SKM-1 (cell line): Measurements from ENCODE around the gene TESK1.
A peak's percentile ranks its signal among the peaks of the same experiment; 100 is the strongest.
"Not testable (repeated sequence)": the region's sequence is repeated elsewhere in the genome, so short reads cannot be mapped to it uniquely, and the experiment has no call there.

Source experiments
- DNase-seq: peaks from one replicate; lab custom pipeline; 2025; ENCODE audit not compliant: unreplicated experiment; lab: John Stamatoyannopoulos, UW

The TESK1 gene

DNA sequence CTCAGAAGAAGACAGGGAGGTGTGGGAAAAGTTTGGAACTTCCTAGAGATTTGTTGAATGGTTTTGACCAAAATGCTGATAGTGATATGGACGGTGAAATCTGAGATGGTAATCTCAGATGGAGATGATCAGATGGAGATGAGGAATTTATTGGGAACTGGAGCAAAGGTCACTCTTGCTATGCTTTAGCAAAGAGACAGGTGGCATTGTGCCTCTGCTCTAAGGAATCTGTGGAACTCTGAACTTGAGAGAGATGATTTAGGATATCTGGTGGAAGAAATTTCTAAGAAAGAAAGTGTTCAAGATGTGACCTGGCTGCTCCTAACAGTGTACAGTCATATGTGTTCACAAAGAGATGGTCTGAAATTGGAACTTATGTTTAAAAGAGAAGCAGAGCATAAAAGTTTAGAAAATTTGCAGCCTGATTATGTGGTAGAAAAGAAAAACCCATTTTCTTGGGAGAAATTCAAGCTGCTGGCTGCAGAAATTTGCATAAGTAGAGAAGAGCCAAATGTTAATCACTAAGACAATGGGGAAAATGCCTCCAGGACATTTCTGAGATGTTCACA is 25.3 kb upstream of the TESK1 start:
- not testable (repeated sequence) for DNase-seq

DNA sequence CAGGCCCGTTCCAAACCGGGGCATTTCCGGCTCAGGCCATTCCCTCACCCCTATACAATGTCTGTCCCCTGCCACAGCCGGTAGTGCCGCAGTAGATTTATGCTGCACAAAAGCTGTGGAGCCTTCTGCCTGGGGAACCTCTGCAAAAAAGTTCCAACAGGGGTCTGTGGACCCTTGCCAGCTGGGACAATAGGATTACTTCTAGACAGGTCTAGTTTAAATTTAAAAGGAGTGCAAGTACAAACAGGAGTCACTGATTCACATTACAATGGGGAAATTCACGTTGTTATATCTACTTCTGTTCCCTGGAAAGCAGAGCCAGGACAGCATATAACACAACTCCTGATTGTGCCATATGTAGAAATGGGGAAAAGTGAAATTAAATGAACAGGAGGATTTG is 21.5 kb upstream of the TESK1 start:
- DNase-seq: not testable (repeated sequence)

DNA sequence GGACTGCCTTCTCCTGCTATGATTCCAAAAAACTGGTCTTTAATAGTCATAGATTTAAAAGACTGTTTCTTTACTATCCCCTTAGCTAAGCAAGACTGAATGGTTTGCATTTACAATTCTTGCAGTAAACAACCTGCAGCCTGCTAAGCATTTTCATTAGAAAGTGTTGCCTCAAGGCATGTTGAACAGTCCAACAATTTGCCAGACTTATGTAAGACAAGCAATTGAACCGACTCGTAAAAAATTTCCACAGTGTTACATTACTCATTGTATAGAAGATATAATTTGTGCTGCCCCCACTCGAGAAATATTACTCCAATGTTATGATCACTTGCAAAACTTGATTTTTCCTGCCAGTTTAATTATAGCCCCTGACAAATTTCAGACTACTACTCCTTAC is 20.4 kb upstream of the TESK1 start:
- DNase-seq: not testable (repeated sequence)

DNA sequence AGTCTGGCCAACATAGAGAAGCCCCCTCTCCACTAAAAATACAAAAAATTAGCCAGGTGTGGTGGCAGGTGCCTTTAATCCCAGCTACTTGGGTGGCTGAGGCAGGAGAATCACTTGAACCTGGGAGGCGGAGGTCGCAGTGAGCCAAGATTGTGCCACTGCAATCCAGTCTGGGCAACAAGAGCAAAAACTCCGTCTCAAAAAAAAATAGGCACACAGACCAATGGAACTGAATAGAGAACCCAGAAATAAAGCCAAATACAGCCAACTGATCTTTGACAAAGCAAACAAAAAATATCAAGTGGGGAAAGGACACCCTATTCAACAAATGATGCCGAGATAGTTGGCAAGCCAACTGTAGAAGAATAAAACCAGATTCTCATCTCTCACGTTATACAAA is 16.6 kb upstream of the TESK1 start:
- not testable (repeated sequence) for DNase-seq

DNA sequence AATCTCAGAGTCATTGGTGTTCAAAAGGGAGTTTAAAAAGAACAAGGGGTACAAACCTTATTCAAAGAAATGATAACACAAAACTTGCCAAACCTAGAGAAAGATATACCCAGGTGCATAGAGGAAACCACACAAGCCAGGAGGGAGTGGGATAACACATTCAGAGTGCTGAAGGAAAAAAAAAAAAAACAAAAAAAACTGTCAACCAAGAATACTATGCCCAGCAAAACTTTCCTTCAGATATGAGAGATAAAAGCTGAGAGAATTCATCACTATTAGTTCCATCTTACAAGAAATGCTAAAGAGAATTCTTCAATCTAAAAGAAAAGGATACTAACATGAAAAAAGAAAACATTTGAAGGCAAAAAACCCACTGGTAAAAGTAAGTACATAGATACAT is 11.5 kb upstream of the TESK1 start:
- DNase-seq: no peak

DNA sequence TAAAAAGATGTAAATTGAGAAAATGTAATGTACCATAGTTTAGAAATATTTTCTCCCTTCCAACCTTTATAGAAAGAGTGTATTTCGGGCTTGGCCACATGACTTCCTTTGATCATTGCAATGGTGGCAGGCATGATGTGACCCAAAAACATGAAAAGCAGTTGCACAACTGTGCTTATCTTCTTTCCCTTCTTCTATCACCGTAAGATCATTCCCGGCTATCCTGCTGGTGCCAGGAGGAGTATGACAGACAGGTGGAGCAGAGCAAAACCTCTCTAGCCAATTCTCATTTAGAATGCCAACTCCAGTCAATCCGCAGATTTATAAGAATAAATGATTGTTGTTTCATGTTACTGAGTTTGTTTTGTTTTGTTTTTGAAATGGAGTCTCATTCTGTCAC is 10.6 kb upstream of the TESK1 start:
- no peak for DNase-seq

DNA sequence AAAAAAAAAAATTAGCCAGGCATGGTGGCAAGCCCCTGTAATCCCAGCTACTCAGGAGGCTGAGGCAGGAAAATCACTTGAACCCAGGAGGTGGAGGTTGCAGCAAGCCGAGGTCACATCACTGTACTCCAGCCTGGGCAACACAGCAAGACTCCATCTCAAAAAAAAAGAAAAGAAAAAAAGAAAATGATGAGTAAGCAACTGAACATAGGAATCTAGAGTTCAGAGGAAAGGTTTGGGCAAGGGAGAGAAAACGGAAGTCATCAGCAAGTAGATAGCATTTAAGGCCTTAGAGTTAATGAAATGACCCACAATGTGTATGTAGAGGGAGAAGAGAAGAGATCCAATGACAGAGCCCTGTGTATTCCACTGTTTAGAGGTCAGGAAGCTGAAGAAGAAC is 8.2 kb upstream of the TESK1 start:
- not testable (repeated sequence) for DNase-seq

DNA sequence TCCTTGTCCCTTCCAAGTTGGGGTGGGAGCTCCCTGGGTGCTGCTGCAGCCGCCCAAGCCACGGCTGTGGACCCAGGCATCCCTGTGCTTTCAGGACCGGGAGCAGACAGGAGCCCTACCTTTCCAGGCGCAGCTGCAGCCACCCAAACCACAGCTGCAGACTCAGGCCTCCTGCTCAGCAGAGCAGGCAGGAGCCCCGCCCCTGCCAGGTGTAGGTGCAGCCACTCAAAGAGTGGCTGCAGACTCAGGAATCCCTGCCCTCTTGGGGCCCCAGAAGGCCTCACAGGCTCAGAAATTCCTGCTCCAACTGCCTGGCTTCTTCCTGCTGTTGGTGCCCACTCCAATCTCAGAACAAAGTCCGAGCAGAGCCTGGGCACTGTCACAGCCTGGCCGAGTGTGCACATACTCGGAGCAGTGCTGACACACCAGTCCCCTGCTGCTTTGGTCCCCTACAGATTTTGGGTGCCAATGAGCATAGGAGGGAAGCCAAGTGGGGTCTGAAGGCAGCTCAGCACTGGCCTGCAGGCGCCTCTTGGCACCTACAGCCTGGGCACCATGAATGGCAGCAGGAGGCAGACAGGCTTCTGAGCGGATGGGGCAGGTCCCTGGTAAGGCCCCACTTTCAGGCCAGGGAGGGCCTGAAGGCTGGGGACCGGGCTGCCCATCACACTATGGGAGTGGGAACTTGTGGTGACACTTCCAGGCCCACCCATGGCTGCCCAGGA is 6.0 kb upstream of the TESK1 start:
- no peak for DNase-seq

DNA sequence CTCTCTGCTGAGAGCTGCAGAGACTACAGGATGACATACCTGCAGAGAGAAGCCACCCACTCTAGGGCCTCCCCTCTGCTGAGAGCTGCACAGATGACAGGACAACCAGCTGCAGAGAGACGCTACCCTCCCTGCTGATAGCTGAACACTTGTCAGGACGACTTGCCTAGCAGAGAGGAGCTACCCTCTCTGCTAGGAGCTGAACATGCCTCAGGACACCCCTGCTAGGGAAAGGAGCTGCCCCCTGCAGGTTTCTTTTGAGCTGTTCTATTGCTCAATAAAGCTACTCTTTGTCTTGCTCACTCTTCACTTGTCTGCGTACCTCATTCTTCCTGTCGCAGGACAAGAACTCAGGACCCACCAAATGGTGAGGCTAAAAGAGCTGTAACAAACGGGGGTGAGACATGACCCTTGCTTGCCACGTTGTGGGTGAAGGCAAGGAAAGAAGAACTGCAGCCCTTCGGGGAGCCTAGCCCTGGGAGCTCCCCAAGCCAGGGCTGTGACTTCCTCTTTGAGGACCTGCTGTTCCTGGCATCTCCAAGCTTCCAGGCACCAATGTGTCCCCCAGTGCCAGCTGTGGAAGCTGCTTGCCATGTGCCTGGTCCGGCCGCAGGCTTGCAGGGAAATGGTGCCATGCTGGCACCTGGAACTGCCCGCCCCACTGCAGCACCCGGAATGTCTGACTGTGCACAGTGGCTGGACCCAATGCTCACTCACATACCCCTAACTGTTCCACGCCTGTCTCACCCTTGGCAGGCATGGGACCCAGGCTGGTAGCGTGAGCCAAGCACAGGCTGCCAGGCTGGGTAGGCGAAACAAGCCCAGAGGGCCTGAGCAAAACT is 5.1 kb upstream of the TESK1 start:
- no peak for DNase-seq

DNA sequence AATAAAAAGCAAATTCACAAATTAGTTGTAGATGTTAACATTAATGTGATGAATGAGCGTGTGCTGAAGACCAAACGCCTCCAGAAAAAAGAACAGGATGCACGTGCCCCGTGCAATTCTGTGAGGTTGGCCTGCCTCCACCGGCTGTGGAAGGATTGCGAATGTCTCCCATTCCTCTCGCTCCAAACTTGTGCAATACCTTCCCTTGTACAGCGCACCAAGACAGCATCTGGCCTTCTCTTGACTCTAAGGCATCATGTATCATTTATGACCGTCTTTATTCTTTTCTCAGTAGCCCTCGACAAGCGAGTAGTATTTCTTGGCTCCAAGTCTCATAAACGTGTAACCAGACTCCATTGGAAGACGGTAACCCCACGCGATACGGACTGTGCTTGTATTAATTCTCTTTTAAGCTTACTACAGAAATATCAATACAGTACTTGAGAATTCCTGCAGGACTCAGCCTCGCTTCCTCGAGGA is 1.5 kb upstream of the TESK1 start:
- DNase-seq: peak; percentile 32

DNA sequence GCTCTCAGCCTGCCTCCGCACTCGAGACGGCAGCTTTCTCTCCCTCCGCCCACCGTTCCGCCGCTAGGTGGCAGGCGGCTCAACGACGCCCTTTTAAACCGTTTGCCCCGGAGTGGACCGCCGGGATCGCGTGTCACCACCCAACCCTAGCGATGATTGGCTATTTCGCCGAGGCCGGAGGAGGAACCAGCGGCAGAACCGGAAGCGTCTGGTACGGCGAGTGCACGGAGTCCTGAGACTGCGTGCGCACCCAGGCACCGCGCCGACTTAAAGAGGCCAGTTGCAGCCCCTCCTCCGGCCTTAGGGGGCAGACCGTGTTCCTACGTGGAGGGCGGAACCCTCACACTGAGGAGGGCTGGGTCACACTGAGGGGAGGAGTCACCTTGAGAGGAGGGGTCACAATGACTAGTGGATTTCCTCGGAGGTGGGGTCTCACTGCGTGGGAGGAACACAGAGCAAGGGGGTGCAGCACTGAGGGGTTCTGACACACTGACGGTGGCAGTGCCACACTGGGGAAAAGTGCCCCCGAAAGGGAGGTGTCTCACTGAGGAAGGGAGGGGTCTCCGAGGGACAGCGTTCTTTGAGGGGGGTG is 980 bp upstream of the TESK1 start:
- DNase-seq: peak; percentile 98

DNA sequence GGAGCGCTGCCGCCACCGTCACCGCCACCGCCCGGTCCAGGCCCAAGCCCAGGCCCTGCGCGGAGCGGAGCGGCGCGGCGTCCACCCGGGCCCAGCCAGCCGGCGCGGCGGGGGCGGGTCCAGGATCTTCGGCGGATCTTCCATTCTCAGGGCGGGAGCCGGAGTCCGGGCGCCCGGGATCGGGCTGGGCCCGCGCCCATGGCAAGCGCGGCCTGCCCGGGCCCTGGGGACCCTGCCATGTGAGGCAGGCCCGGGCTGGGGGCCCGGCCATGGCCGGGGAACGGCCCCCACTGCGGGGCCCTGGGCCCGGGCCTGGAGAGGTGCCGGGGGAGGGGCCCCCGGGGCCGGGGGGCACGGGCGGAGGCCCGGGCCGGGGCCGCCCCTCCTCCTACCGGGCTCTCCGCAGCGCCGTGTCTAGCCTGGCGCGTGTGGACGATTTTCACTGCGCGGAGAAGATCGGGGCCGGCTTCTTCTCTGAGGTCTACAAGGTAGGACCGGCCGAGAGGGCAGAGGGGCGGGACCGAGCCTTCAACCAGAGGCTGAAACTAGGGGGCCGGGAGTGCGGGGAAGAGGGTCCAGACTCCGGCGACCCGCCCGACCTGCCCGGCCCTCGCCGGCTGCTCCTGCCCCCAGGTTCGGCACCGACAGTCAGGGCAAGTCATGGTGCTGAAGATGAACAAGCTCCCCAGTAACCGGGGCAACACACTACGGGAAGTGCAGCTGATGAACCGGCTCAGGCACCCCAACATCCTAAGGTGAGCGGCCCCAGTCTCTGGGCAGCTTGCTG is 482 bp downstream of the TESK1 start:
- no peak for DNase-seq

DNA sequence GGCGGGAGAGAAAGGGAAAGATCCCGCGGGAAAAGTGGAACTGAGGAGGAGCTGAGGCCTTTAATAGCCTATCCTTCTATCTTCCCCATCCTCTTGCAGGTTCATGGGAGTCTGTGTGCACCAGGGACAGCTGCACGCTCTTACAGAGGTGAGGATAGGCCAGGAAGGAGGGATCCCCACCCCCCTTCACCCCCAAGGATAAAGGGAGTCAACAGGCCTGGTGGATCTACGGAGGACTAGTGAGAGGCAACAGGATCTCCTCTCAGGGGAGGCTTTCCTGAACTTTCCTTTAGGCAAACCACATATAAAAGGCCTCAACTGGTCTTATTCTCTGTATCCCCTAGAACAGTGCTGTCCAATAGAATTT is 1.1 kb downstream of the TESK1 start:
- no peak for DNase-seq

DNA sequence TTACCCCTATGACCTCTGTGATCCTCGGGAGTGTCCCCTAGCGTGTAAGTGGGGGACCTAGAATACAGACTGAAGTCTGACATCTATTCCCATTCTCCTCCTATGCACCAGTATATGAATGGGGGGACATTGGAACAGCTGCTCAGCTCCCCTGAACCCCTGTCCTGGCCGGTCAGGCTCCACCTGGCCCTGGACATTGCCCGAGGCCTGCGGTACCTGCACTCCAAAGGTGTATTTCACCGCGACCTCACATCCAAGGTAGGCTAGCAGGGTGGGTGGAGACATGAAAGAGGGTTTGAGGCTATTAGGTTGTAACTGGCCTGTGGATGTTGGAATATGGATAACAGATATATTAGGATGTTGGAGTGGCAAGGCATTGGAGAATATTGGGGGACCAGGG is 1.7 kb downstream of the TESK1 start:
- DNase-seq: no peak

DNA sequence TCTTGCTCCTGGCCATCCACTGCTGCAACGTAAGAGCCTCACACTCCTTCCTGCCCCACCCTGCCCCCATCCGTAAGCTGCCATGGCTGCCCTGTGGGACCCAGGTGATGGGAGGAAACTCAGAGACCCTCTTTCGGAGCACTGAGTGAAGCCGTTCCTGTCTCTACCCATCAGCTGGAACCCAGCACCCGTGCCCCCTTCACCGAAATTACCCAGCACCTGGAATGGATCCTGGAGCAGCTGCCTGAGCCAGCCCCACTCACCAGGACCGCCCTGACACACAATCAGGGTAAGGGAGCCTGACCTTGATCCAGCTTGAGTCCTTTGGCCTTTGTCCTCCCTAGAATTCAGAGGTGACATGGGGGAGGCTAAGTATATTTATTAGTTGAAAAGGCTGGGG is 3.2 kb downstream of the TESK1 start:
- no peak for DNase-seq

DNA sequence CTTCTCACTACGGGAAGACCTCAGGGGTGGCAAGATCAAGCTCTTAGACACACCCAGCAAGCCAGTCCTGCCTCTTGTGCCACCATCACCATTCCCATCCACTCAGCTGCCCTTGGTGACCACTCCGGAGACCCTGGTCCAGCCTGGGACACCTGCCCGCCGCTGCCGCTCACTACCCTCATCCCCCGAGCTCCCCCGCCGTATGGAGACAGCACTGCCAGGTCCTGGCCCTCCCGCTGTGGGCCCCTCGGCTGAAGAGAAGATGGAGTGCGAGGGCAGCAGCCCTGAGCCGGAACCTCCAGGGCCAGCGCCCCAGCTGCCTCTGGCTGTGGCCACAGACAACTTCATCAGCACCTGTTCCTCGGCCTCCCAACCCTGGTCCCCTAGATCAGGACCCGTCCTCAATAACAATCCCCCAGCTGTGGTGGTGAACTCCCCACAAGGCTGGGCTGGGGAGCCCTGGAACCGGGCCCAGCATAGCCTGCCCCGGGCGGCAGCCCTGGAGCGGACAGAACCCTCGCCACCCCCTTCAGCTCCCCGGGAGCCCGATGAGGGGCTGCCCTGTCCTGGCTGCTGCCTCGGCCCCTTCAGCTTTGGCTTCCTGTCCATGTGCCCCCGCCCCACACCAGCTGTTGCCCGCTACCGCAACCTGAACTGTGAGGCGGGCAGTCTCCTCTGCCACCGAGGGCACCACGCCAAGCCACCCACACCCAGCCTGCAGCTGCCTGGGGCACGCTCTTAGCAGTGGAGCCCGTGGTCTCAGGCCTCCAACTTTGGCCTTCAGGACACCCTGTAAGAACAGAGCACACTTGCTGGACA is 4.1 kb downstream of the TESK1 start:
- DNase-seq: no peak

DNA sequence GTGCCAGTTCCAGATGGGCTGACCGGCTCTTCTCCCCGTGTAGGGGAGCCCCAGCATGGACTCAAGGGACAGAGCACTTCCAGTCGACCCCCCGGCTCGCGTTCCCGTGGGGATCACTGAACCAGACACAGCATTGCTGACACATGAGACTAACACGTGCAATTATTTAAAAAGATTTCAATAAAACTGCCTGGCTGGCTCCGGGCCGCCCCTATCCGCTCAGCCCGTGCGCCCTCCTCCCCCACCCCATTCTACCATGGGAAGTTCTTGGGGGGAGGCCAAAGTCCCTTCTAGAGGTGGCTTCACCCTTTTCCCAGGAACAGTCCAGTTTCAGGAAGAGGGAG is 4.7 kb downstream of the TESK1 start:
- DNase-seq: no peak

DNA sequence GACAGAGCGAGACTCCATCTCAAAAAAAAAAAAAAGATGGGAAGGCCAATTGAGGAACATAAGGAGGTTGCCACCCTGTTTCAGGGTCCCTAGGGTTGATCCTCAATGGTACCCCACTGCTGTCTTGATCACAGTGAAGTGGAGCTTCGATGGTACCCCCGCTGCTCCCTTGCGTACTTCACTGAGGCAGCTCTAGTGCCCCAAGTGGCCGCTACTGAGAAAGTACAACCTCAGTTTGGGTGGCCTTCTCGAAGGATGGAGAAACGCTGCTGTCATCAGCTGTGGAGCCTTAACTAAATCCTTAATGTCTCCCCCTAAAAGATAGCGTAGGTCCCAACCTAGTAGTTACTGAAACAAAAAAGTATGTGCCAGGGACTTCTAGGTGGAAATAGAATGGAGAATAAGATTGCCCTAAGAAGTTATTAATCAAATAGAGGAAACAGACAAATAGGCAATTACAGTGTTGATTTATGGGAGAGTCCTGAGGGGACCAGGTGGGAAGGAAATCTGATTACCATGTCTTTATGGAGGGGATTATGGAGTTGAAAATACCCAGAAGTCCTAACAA is 6.3 kb downstream of the TESK1 start:
- DNase-seq: peak; percentile 33

DNA sequence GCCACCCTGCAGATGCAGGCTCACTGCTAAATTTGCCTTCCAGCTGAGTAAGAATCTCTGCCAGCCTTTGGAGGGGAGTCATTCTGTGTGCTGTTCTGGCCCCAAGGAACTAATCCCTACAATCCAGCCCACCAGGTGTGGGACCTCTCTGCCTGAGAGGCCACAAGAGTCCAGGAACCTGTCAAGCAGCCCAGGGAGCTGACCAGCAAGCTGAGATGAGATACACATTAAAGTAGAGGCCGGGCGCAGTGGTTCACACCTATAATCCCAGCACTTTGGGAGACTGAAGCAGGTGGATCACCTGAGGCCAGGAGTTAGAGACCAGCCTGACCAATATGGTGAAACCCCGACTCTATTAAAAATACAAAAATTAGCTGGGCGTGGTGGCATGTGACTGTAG is 7.0 kb downstream of the TESK1 start:
- DNase-seq: not testable (repeated sequence)

DNA sequence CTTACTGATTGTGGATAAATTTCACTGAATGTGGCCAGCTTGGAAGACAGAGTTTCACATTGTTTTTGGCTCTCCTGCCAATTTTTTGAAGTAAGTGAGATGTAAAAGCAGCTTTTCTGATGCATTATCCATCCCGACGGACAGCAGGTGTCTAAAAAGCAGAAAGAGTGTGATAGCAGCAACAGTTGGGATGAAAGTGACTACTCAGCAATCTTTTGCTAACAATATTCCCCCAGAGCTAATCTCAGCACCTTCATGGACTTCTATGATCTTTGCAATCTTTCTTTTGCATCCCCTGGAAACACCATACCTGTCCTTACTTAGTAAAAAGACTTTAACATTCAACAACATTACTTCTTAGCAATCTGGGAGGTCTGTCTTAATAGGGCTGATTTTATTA is 7.8 kb downstream of the TESK1 start:
- DNase-seq: no peak
